ENCODE results near the gene CT45A8.
"Not testable (repeated sequence)": the region's sequence is repeated elsewhere in the genome, so short reads cannot be mapped to it uniquely, and the experiment has no call there.

- TF ChIP-seq POLR2A, CTCF (IDR thresholded peaks at IDR 0.05): not testable (repeated sequence)
These were observed 17.4 kb upstream of the CT45A8 start, which contains the start of gene CT45A9 for GRCh38 chrX:135871712-135872111.

Data from gastroesophageal sphincter (tissue), 3 donors.